Measurements from ENCODE around the gene RFTN1. TPM values are rescaled to one million over a fixed set of nuclear protein-coding genes. Genes with fewer than 3 reads are reported as not detected.

RFTN1 gene
- total and polyA plus RNA-seq, 2 experiments from 2014 or later, result 3.3 to 7.2 TPM

- H3K27me3 Mint-ChIP-seq (ENCODE audit: insufficient read depth, low read depth, poor library complexity), result peaks cover 5% of the 10 kb centered on the region
- no peak overlapping the region for H3K27ac ChIP-seq (ENCODE audit: low read depth)
Measured at GRCh38 chr3:16477521-16477920, 36.0 kb downstream of the RFTN1 start.

More at GRCh38 chr3:16477521-16477920, 36.0 kb downstream of the RFTN1 start:
- Histone ChIP-seq H4K20me1 (replicated peaks; ENCODE audit: insufficient read depth) (no peaks in the 10 kb centered on the region), H3F3A (replicated peaks; ENCODE audit: low read depth) (no peaks in the 10 kb centered on the region), H3K4me1 (ENCODE audit: insufficient read depth) (peaks cover 34% of the 10 kb centered on the region), H3K79me2 (replicated peaks; ENCODE audit: insufficient read depth) (no peaks in the 10 kb centered on the region), H3K27me3 (ENCODE audit: insufficient read depth) (no peaks in the 10 kb centered on the region), H3K4me3 (no peak overlapping the region), H2AFZ (no peak overlapping the region), H3K9me2 (ENCODE audit: insufficient read depth) (peaks cover 10% of the 10 kb centered on the region; the same call in 1 of the 2 replicates), H3K4me2 (no peak overlapping the region), H3K36me3 (ENCODE audit: insufficient read depth) (no peaks in the 10 kb centered on the region)
- Mint-ChIP-seq H3K4me3 (no peak overlapping the region), H3K27ac (no peak overlapping the region), H3K9me3 (peaks cover 3% of the 10 kb centered on the region), H3K36me3 (ENCODE audit: low read depth) (peaks cover 4% of the 10 kb centered on the region; the same call in 1 of the 3 replicates), H3K4me1 (peaks cover 38% of the 10 kb centered on the region)
- DNase-seq (ENCODE audit: low spot score), result no peak
- no peak for ATAC-seq
- TF ChIP-seq STAT1 (IDR thresholded peaks at IDR 0.05; ENCODE audit: unreplicated experiment) (no peak), JUNB (IDR thresholded peaks at IDR 0.05; ENCODE audit: unreplicated experiment) (no peak), CREB1 (CRISPR knock-in tag; IDR thresholded peaks at IDR 0.05; ENCODE audit: low read depth) (no peak), ETS1 (IDR thresholded peaks at IDR 0.05) (no peak), NANOG (IDR thresholded peaks at IDR 0.05; ENCODE audit: borderline replicate concordance) (no peak), ZNF462 (CRISPR knock-in tag; IDR thresholded peaks at IDR 0.05) (no peak), EZH2phosphoT487 (IDR thresholded peaks at IDR 0.05; ENCODE audit: unreplicated experiment) (no peak), ZNF331 (CRISPR knock-in tag; IDR thresholded peaks at IDR 0.05; ENCODE audit: low read depth) (no peak), POLR2AphosphoS5 (IDR thresholded peaks at IDR 0.05; ENCODE audit: low read depth) (no peak), REST (IDR thresholded peaks at IDR 0.05; ENCODE audit: unreplicated experiment) (no peak), CTCF (conservative IDR thresholded peaks at IDR 0.05; ENCODE audit: low read depth in 2 of 2) (no peak), EZH2 (IDR thresholded peaks at IDR 0.05; ENCODE audit: low read depth, unreplicated experiment) (no peak), ZNF114 (CRISPR knock-in tag; IDR thresholded peaks at IDR 0.05) (no peak)

All from GM23338 (cell line).